Muscle of arm (tissue), 14 donors: Measurements from ENCODE around the gene POLR2J. TPM values are rescaled to one million over a fixed set of nuclear protein-coding genes. Genes with fewer than 3 reads are reported as not detected.
A peak's percentile ranks its signal among the peaks of the same experiment; 100 is the strongest.
"Not testable (repeated sequence)": the region's sequence is repeated elsewhere in the genome, so short reads cannot be mapped to it uniquely, and the experiment has no call there.

Experiments used
- DNase-seq: peaks from one replicate; pipeline ENCODE4 v3.0.0-alpha.2; 2013
- long read RNA-seq, 11 donors: transcript quantifications; one replicate each; lab custom pipeline, GENCODE V29; 2026
- polyA plus RNA-seq, 12 donors: library from polyadenylated mRNA; unstranded; fragments of 120-200 nt; gene quantifications; one replicate each; pipeline ENCODE4 v1.2.1, GENCODE V29; 2013; ENCODE audit not compliant: insufficient read length in 12 of 12

The POLR2J gene
- polyA plus RNA-seq = 10 to 100 TPM in 11 of 12 donors, not detected in 1; 22.0 to 29.5 (median 24.5) TPM
- long read RNA-seq, donor 1, transcript POLR2J-201 (4 exons, 932 nt) = major isoform, 71 of 87 reads
- long read RNA-seq, donor 1, partial matches to known transcripts = 16 of 87 reads
- long read RNA-seq, donor 1, other reads (novel, unspliced or antisense) = 0 of 87 reads
- long read RNA-seq, donor 2, transcript POLR2J-201 (4 exons, 932 nt) = major isoform, 97 of 106 reads
- long read RNA-seq, donor 2, partial matches to known transcripts = 9 of 106 reads
- long read RNA-seq, donor 2, other reads (novel, unspliced or antisense) = 0 of 106 reads
- long read RNA-seq, donor 3, transcript POLR2J-201 (4 exons, 932 nt) = major isoform, 26 of 33 reads
- long read RNA-seq, donor 3, partial matches to known transcripts = 7 of 33 reads
- long read RNA-seq, donor 3, other reads (novel, unspliced or antisense) = 0 of 33 reads
- long read RNA-seq, donor 4, transcript POLR2J-201 (4 exons, 932 nt) = major isoform, 17 of 17 reads
- long read RNA-seq, donor 4, partial matches to known transcripts = 0 of 17 reads
- long read RNA-seq, donor 4, other reads (novel, unspliced or antisense) = 0 of 17 reads
- long read RNA-seq, donor 5, transcript POLR2J-201 (4 exons, 932 nt) = major isoform, 77 of 96 reads
- long read RNA-seq, donor 5, partial matches to known transcripts = 19 of 96 reads
- long read RNA-seq, donor 5, other reads (novel, unspliced or antisense) = 0 of 96 reads
- long read RNA-seq, donor 6, transcript POLR2J-201 (4 exons, 932 nt) = major isoform, 35 of 46 reads
- long read RNA-seq, donor 6, partial matches to known transcripts = 11 of 46 reads
- long read RNA-seq, donor 6, other reads (novel, unspliced or antisense) = 0 of 46 reads
- long read RNA-seq, donor 7, transcript POLR2J-201 (4 exons, 932 nt) = major isoform, 32 of 32 reads
- long read RNA-seq, donor 7, partial matches to known transcripts = 0 of 32 reads
- long read RNA-seq, donor 7, other reads (novel, unspliced or antisense) = 0 of 32 reads
- long read RNA-seq, donor 8, transcript POLR2J-201 (4 exons, 932 nt) = major isoform, 58 of 74 reads
- long read RNA-seq, donor 8, partial matches to known transcripts = 16 of 74 reads
- long read RNA-seq, donor 8, other reads (novel, unspliced or antisense) = 0 of 74 reads
- long read RNA-seq, donor 9, transcript POLR2J-201 (4 exons, 932 nt) = major isoform, 46 of 46 reads
- long read RNA-seq, donor 9, partial matches to known transcripts = 0 of 46 reads
- long read RNA-seq, donor 9, other reads (novel, unspliced or antisense) = 0 of 46 reads
- long read RNA-seq, donor 10, transcript POLR2J-201 (4 exons, 932 nt) = major isoform, 49 of 54 reads
- long read RNA-seq, donor 10, partial matches to known transcripts = 5 of 54 reads
- long read RNA-seq, donor 10, other reads (novel, unspliced or antisense) = 0 of 54 reads
- long read RNA-seq, donor 11, transcript POLR2J-201 (4 exons, 932 nt) = major isoform, 85 of 95 reads
- long read RNA-seq, donor 11, partial matches to known transcripts = 10 of 95 reads
- long read RNA-seq, donor 11, other reads (novel, unspliced or antisense) = 0 of 95 reads

- DNase-seq = peak; percentile 31
These were observed at the start of gene POLR2J for GRCh38 chr7:102478314-102479208. Gene POLR2J (minus strand): TSS chr7:102478922. CDS start chr7:102478860, 62 bp downstream.

- not testable (repeated sequence) for DNase-seq
These were observed 49.4 kb upstream of the POLR2J start for GRCh38 chr7:102527822-102528793.

- DNase-seq = not testable (repeated sequence)
These were observed 48.5 kb upstream of the POLR2J start for GRCh38 chr7:102527182-102527581.

GRCh38 chr7:102524803-102525202 is 46.1 kb upstream of the POLR2J start:
- not testable (repeated sequence) for DNase-seq

- not testable (repeated sequence) for DNase-seq
These were observed 42.1 kb upstream of the POLR2J start for GRCh38 chr7:102520797-102521196.

- not testable (repeated sequence) for DNase-seq
These were observed 38.9 kb upstream of the POLR2J start, which contains the start of gene RASA4B for GRCh38 chr7:102517550-102518147. Gene RASA4B (minus strand): TSS chr7:102517777. CDS start chr7:102517710, 67 bp downstream.

GRCh38 chr7:102516951-102517350 is 38.2 kb upstream of the POLR2J start:
- DNase-seq = not testable (repeated sequence)

- not testable (repeated sequence) for DNase-seq
These were observed 37.2 kb upstream of the POLR2J start for GRCh38 chr7:102515889-102516288.

- DNase-seq = not testable (repeated sequence)
These were observed 36.4 kb upstream of the POLR2J start for GRCh38 chr7:102514881-102515721.

GRCh38 chr7:102512642-102513221 is 34.0 kb upstream of the POLR2J start:
- peak; percentile 96 for DNase-seq

- DNase-seq = not testable (repeated sequence)
These were observed 33.3 kb upstream of the POLR2J start for GRCh38 chr7:102511860-102512522.

- DNase-seq = not testable (repeated sequence)
These were observed 31.9 kb upstream of the POLR2J start for GRCh38 chr7:102510575-102510974.

- DNase-seq = not testable (repeated sequence)
These were observed 28.8 kb upstream of the POLR2J start for GRCh38 chr7:102507410-102508088.

- not testable (repeated sequence) for DNase-seq
These were observed 26.8 kb upstream of the POLR2J start for GRCh38 chr7:102505298-102506185.
